HG02981 (cell line): Measurements from ENCODE around the gene CAMK2D.
"Not testable (repeated sequence)": the region's sequence is repeated elsewhere in the genome, so short reads cannot be mapped to it uniquely, and the experiment has no call there.

Experiments
- ATAC-seq: cut with Tn5 transposase; IDR thresholded peaks from one replicate; pipeline ENCODE4 v1.9.1; 2021; ENCODE audit warnings: mild to moderate bottlenecking, moderate library complexity; ENCODE audit not compliant: unreplicated experiment

CAMK2D gene

GRCh38 chr4:113761620-113762185 lies at the start of gene CAMK2D:
Gene CAMK2D (minus strand): TSS chr4:113761738. CDS start chr4:113761068, 670 bp downstream.
- peak; percentile 28 for ATAC-seq

GRCh38 chr4:113810906-113811305 lies 49.4 kb upstream of the CAMK2D start:
- ATAC-seq: no peak

GRCh38 chr4:113809311-113809710 lies 47.8 kb upstream of the CAMK2D start:
- no peak for ATAC-seq

GRCh38 chr4:113806850-113807249 lies 45.3 kb upstream of the CAMK2D start:
- ATAC-seq: no peak

- ATAC-seq: no peak
Measured at GRCh38 chr4:113801882-113802281, 40.3 kb upstream of the CAMK2D start.

- not testable (repeated sequence) for ATAC-seq
Measured at GRCh38 chr4:113796381-113796780, 34.8 kb upstream of the CAMK2D start.

- ATAC-seq: no peak
Measured at GRCh38 chr4:113790478-113790877, 28.9 kb upstream of the CAMK2D start.

- no peak for ATAC-seq
Measured at GRCh38 chr4:113788888-113789287, 27.4 kb upstream of the CAMK2D start.

- ATAC-seq: no peak
Measured at GRCh38 chr4:113785781-113786180, 24.2 kb upstream of the CAMK2D start.

GRCh38 chr4:113784497-113785250 lies 23.1 kb upstream of the CAMK2D start:
- no peak for ATAC-seq

GRCh38 chr4:113783701-113784100 lies 22.2 kb upstream of the CAMK2D start:
- no peak for ATAC-seq

- no peak for ATAC-seq
Measured at GRCh38 chr4:113783289-113783688, 21.8 kb upstream of the CAMK2D start.

GRCh38 chr4:113781439-113782040 lies 20.0 kb upstream of the CAMK2D start:
- ATAC-seq: no peak

- ATAC-seq: no peak
Measured at GRCh38 chr4:113776679-113777078, 15.1 kb upstream of the CAMK2D start.

GRCh38 chr4:113776016-113776415 lies 14.5 kb upstream of the CAMK2D start:
- no peak for ATAC-seq

- no peak for ATAC-seq
Measured at GRCh38 chr4:113773756-113774155, 12.2 kb upstream of the CAMK2D start.

- no peak for ATAC-seq
Measured at GRCh38 chr4:113773014-113773413, 11.5 kb upstream of the CAMK2D start.

GRCh38 chr4:113772319-113772718 lies 10.8 kb upstream of the CAMK2D start:
- no peak for ATAC-seq

GRCh38 chr4:113769744-113770143 lies 8.2 kb upstream of the CAMK2D start:
- ATAC-seq: no peak

- no peak for ATAC-seq
Measured at GRCh38 chr4:113768952-113769351, 7.4 kb upstream of the CAMK2D start.

- ATAC-seq: no peak
Measured at GRCh38 chr4:113766882-113767281, 5.3 kb upstream of the CAMK2D start.

- no peak for ATAC-seq
Measured at GRCh38 chr4:113764720-113765264, 3.3 kb upstream of the CAMK2D start.
